K562 (cell line): ENCODE measurements around the gene MAN1A1. TPM values are rescaled to one million over a fixed set of nuclear protein-coding genes. Genes with fewer than 3 reads are reported as not detected.

Experiments used
- ARNT ChIP-seq, 2 experiments: fragments of 450-650 bp; IDR thresholded peaks; 2 replicates each; pipeline ENCODE4 v1.6.1; 2016; ENCODE audit warnings: mild to moderate bottlenecking in 1 of 2
- CBX1 ChIP-seq: sonication (generic); IDR thresholded peaks from 2 replicates; pipeline ENCODE4 v1.6.1; 2016; ENCODE audit warnings: antibody characterized with exemption, low read depth, mild to moderate bottlenecking
- CBX5 ChIP-seq: IDR thresholded peaks from 2 replicates; pipeline ENCODE4 v1.6.1; 2014; ENCODE audit warnings: low read depth, borderline replicate concordance
- CCNT2 ChIP-seq: IDR thresholded peaks from 2 replicates; pipeline ENCODE4 v1.6.1; 2011; ENCODE audit warnings: borderline replicate concordance, low read depth, mild to moderate bottlenecking, moderate library complexity, mixed read lengths, low read length; ENCODE audit not compliant: insufficient read length; ENCODE audit errors: extremely low read depth
- FOXJ2 ChIP-seq: fragments of 200-800 bp; sonication (Bioruptor generic); IDR thresholded peaks from 2 replicates; pipeline ENCODE4 v1.6.1; 2016; ENCODE audit warnings: missing genetic modification characterization, missing compliant biosample characterization
- IFI16 ChIP-seq: fragments of 250-450 bp; sonication (Bioruptor Pico); IDR thresholded peaks from 2 replicates; pipeline ENCODE4 v2.1.2; 2022; ENCODE audit warnings: mild to moderate bottlenecking, inconsistent platforms
- MAZ ChIP-seq, 2 experiments: fragments of 450-650 bp in 1 of 2; sonication (generic) in 1 of 2; formaldehyde crosslinking; IDR thresholded peaks in 1 of 2; conservative IDR thresholded peaks in 1 of 2; 2 replicates each; pipeline versions ENCODE4 v1.4.0 to v1.5.0; 2020; ENCODE audit warnings: mild to moderate bottlenecking in 1 of 2, missing genetic modification reagents in 1 of 2
- MYNN ChIP-seq, 2 experiments: sonication (generic); formaldehyde crosslinking in 1 of 2; IDR thresholded peaks; 2 replicates each; pipeline versions ENCODE4 v1.5.0 to v1.6.1; 2016 to 2020; ENCODE audit warnings: antibody characterized with exemption in 1 of 2, missing genetic modification reagents in 1 of 2
- NEUROD1 ChIP-seq: fragments of 150-350 bp; IDR thresholded peaks from 2 replicates; pipeline ENCODE4 v1.6.1; 2014; ENCODE audit warnings: borderline replicate concordance, low read length, low read depth; ENCODE audit not compliant: partially characterized antibody
- NFE2L1 ChIP-seq: fragments of 450-650 bp; IDR thresholded peaks from 2 replicates; pipeline ENCODE4 v1.6.1; 2016; ENCODE audit warnings: missing genetic modification characterization, low read depth, mild to moderate bottlenecking, missing compliant biosample characterization, moderate library complexity, borderline replicate concordance
- RAD21 ChIP-seq, 2 experiments: fragments of 250-450 bp in 1 of 2; fragments of 450-650 bp in 1 of 2; sonication (Bioruptor Pico) in 1 of 2; formaldehyde crosslinking in 1 of 2; IDR thresholded peaks in 1 of 2; conservative IDR thresholded peaks in 1 of 2; 2 replicates each; pipeline versions ENCODE4 v1.4.0 to v1.8.0; 2020 to 2022; ENCODE audit warnings: mild to moderate bottlenecking in 2 of 2, moderate library complexity in 1 of 2
- ZFX ChIP-seq: sonication (generic); formaldehyde crosslinking; IDR thresholded peaks from 2 replicates; pipeline ENCODE4 v1.8.0; 2022; ENCODE audit warnings: mild to moderate bottlenecking, missing genetic modification reagents, moderate library complexity
- ZNF121 ChIP-seq: sonication (generic); formaldehyde crosslinking; conservative IDR thresholded peaks from 2 replicates; pipeline ENCODE4 v1.8.0; 2022; ENCODE audit warnings: missing genetic modification reagents
- ZNF76 ChIP-seq: fragments of 250-450 bp; sonication (Bioruptor Pico); IDR thresholded peaks from 2 replicates; pipeline ENCODE4 v1.4.0; 2020; ENCODE audit warnings: mild to moderate bottlenecking, moderate library complexity, borderline replicate concordance
- polyA plus RNA-seq, 8 experiments: library from polyadenylated mRNA; depleted of rRNA in 4 of 8; stranded (reverse) in 5 of 8; unstranded in 3 of 8; fragments of >200 nt; fragmentation: Nextera tagmentation in 2 of 8; fragmentation: Illumina TruSeq in 1 of 8; extraction: Ambion mirVana in 2 of 8; extraction: Trizol in 1 of 8; gene quantifications; 2 replicates each; pipeline versions ENCODE4 v1.2.1 to v1.2.3, GENCODE V29; 2011 to 2014; ENCODE audit warnings: inconsistent platforms in 1 of 8, missing spikeins in 1 of 8
- total RNA-seq, 7 experiments: library from RNA; depleted of rRNA in 6 of 7; stranded (reverse); fragments of >200 nt in 6 of 7; fragmentation: Illumina TruSeq in 2 of 7; extraction: Trizol in 2 of 7; gene quantifications; 2 replicates each; pipeline versions ENCODE4 v1.2.1 to v1.2.3, GENCODE V29; 2011 to 2021; ENCODE audit warnings: low replicate concordance in 1 of 7
- TF ChIP-seq, protein P1 (sequence below): fragments of 250-450 bp; sonication (Bioruptor Pico); IDR thresholded peaks from 2 replicates; pipeline ENCODE4 v1.8.0; 2021; ENCODE audit warnings: mild to moderate bottlenecking, moderate library complexity
- TF ChIP-seq, protein P2 (sequence below), 2 experiments: fragments of 450-650 bp; conservative IDR thresholded peaks; 2 replicates each; pipeline ENCODE4 v1.6.1; 2017; ENCODE audit warnings: mild to moderate bottlenecking in 2 of 2, moderate library complexity in 2 of 2

Gene MAN1A1
- total and polyA plus RNA-seq, 9 of the 15 experiments (the other 6 are each of a cell fraction or from before 2014, with no cell fraction given): 24.5 to 78.4 (median 59.7) TPM

DNA sequence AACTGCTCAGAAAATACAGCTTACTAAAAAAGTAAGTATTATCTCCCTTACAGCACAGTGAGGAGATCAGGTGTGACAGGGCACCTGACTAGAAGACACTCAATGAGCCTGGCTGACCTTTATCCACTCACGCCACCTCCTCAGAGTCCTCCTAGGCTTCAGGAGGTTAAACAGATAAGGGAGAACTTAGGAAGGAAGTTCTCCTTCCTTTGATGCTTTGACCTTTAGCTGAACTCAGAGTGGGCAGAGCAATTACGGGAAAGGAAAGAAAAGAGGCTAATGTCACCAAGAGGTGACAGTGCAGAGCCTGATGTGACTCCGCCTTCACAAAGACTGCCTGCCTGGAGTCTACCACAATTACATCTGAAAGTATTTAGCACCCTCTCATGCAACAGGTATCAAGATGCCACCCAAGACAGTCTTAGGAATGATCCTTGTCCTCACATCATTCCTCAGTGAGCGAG lies 36.7 kb downstream of the MAN1A1 start (continued):
- TF ChIP-seq, protein P1, sequence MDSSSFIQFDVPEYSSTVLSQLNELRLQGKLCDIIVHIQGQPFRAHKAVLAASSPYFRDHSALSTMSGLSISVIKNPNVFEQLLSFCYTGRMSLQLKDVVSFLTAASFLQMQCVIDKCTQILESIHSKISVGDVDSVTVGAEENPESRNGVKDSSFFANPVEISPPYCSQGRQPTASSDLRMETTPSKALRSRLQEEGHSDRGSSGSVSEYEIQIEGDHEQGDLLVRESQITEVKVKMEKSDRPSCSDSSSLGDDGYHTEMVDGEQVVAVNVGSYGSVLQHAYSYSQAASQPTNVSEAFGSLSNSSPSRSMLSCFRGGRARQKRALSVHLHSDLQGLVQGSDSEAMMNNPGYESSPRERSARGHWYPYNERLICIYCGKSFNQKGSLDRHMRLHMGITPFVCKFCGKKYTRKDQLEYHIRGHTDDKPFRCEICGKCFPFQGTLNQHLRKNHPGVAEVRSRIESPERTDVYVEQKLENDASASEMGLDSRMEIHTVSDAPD (CRISPR knock-in tag): no peak
- TF ChIP-seq IFI16 (CRISPR knock-in tag) (no peak), ZFX (no peak), MAZ (CRISPR knock-in tag; conservative IDR thresholded peaks at IDR 0.05 in 1 of 2, IDR thresholded peaks at IDR 0.05 in 1 of 2) (peak in 1 of 2 experiments; percentile 27; a peak in 1 of 4 replicates), ZNF76 (CRISPR knock-in tag) (no peak), CCNT2 (peak; percentile 56), FOXJ2 (tag) (peak; percentile 53; the same call in 1 of the 2 replicates), ARNT (IDR thresholded peaks at IDR 0.05) (peak; percentile 39 to 42; a peak in 2 of 4 replicates), NFE2L1 (no peak), CBX1 (no peak), ZNF121 (CRISPR knock-in tag) (no peak), NEUROD1 (peak; percentile 40), RAD21 (CRISPR knock-in tag; conservative IDR thresholded peaks at IDR 0.05 in 1 of 2, IDR thresholded peaks at IDR 0.05 in 1 of 2) (peak in 1 of 2 experiments; percentile 38; a peak in 1 of 4 replicates), CBX5 (no peak), MYNN (IDR thresholded peaks at IDR 0.05) (peak; percentile 83; the same call in 1 of the 2 replicates), MYNN (CRISPR knock-in tag; IDR thresholded peaks at IDR 0.05) (no peak)
- TF ChIP-seq, protein P2, sequence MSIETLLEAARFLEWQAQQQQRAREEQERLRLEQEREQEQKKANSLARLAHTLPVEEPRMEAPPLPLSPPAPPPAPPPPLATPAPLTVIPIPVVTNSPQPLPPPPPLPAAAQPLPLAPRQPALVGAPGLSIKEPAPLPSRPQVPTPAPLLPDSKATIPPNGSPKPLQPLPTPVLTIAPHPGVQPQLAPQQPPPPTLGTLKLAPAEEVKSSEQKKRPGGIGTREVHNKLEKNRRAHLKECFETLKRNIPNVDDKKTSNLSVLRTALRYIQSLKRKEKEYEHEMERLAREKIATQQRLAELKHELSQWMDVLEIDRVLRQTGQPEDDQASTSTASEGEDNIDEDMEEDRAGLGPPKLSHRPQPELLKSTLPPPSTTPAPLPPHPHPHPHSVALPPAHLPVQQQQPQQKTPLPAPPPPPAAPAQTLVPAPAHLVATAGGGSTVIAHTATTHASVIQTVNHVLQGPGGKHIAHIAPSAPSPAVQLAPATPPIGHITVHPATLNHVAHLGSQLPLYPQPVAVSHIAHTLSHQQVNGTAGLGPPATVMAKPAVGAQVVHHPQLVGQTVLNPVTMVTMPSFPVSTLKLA (conservative IDR thresholded peaks at IDR 0.05): 0 out of 4 replicates have a peak, but pooled peaks of 1 of the 2 experiments have one; percentile 22
